Stimulated activated CD8-positive, alpha-beta memory T cell treated with anti-CD3 and anti-CD28 coated beads, Interleukin-7, amount 100 ng/mL, for 24 hours (primary cell): ENCODE data around the gene CLIP1.
"Not testable (repeated sequence)": the region's sequence is repeated elsewhere in the genome, so short reads cannot be mapped to it uniquely, and the experiment has no call there.

Source experiments
- DNase-seq: peaks from one replicate; pipeline ENCODE4 v3.0.0-alpha.2; 2020; ENCODE audit warnings: low read depth

Gene CLIP1

DNA sequence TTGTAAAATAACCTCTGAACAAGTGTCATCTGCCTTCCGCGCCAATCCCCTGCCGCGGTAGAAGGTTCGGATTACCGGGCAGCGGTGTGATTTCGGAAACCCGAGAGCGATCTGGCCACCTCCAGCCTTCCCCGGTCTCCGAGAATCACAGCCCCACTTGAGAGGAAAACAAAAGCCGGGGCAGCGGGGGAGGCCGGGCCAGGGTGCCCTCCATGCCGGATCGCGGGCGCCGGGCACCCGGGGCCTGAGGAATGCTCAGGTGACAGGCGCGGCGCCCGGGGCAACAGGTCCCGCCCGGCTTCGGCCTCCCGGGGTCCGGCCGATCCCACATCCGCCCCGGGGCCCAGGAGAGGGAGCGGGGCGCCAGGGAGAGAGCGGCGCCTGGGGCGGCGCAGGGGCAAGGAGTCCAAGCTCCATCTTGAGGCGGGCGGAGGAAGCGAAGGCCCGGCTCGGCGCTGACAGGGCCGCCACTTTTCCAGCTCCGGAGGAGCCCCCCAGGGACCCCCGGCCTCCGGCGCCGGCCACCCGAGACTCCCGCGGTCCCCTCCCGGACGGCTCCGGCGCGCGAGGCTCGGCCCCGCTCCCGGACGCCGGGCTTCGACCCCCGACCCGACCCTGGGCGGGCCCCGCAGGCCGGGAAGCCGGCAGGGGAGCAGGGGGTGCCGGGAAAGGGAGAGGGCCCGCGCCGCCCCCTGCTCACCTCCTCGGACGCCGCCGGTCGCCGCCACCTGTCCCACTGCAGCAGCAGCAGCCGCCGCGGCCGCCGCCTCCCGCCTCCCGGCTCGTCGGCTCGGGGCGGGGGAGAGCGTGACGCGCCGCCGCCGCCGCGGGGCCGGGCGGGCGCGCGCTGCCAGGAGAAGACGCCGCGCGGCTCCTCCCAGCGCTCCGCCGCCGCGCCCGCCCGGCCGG, at the start of gene CLIP1:
Gene CLIP1, minus strand, starts transcription at position 849 of the 909 bp plus-strand sequence. CDS start 42,217 bp downstream, outside the sequence.
- no peak for DNase-seq

- DNase-seq: no peak
Observed at GRCh38 chr12:122471324-122472226, 49.1 kb upstream of the CLIP1 start.

GRCh38 chr12:122470576-122470975, 48.1 kb upstream of the CLIP1 start:
- not testable (repeated sequence) for DNase-seq

DNA sequence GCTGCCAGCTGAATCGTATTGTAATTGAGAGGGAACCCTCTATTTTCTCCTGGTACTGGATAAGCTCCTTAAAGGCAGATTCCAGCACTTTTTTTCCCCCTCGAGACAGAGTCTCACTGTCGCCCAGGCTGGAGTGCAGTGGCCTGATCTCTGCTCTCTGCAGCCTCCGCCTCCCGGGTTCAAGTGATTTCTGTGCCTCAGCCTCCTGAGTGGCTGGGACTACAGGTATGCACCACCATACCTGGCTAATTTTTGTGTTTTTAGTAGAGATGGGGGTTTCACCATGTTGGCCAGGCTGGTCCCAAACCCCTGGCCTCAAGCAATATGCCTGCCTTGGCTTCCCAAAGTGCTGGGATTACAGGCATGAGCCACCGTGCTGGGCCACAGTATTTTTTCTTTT, 47.4 kb upstream of the CLIP1 start:
- not testable (repeated sequence) for DNase-seq

GRCh38 chr12:122467983-122468382, 45.5 kb upstream of the CLIP1 start:
- DNase-seq: no peak

DNA sequence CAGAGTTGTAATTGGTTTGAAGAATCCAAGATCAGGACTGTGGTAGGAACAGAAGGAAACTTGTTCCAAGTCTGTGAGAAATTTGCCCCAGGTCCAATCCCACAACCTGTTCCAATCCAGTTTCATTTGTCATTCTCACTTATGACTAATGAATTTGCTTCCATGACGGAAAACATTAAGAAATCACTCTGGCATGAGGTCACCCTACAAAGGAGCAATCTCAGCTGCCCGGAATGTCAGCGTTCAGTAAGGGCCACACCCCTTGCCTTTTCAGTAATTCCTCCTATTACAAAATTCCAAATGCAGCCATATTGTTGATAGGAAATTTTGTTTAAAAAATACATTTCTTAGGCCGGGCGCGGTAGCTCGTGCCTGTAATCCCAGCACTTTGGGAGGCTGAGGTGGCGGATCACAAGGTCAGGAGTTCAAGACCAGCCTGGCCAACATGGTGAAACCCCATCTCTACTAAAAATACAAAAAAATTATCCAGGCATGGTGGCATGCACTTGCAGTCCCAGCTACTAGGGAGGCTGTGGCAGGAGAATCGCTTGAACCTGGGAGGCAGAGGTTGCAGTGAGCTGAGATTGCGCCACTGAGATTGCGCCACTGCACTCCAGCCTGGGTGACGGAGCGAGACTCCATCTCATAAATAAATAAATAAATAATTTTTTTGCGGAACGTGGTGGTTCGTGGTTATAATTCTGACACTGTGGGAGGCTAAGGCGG, 42.0 kb upstream of the CLIP1 start:
- DNase-seq: not testable (repeated sequence)

DNA sequence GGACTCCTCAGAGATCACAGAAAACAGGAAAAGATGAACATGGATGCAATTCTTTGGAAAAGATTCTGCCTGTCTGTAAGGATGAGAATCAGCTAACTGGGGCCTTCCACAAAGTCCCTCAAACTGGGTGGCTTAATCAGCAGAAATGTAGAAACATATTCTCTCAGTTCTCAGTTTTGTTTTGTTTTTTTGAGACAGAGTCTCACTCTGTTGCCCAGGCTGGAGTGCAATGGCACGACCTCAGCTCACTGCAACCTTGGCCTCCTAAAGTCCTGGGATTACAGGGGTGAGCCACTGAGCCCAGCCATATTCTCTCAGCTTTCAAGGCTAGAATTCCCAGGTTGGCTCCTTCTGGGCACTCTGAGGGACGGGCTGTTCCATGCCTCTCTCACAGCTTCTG, 38.2 kb upstream of the CLIP1 start:
- DNase-seq: no peak

GRCh38 chr12:122460061-122460460, 37.6 kb upstream of the CLIP1 start:
- no peak for DNase-seq

GRCh38 chr12:122459211-122459610, 36.7 kb upstream of the CLIP1 start:
- no peak for DNase-seq

DNA sequence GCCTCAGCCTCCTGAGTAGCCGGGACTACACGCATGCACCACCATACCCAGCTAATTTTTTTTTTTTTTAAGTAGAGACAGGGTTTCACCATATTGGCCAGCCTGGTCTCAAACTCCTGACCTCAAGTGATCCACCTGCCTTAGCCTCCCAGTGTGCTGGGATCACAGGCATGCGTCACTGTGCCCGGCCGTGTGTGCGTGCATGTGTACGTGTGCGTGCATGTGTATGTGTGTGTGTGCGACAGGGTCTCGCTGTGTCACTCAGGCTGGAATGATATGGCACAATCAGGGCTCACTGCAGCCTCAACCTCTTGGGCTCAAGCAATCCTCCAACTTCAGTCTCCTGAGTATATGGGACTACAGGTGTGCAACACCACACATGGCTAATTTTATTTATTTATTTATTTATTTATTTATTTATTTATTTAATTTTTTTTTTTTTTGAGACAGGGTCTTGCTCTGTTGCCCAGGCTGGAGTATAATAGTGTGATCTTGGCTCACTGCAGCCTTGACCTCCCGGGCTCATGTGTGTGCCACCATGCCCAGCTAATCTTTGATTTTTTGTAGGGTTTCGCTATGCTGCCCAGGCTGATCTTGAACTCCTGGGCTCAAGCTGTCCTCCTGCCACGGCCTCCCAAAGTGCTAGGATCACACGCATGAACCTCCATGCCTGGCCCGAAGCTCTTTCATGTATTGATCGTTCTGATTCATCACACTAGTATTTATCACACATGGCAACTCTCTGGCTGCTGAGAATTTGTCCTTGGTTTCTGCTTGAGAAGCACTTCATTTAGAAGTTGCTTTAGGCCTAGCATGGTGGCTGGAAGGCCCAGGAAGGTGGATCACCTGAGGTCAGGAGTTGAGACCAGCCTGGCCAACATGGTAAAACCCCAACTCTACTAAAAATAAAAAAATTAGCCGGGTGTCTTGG, 35.9 kb upstream of the CLIP1 start:
- DNase-seq: no peak

- DNase-seq: no peak
Observed at GRCh38 chr12:122457627-122458026, 35.2 kb upstream of the CLIP1 start.

GRCh38 chr12:122454739-122455138, 32.3 kb upstream of the CLIP1 start:
- DNase-seq: no peak

DNA sequence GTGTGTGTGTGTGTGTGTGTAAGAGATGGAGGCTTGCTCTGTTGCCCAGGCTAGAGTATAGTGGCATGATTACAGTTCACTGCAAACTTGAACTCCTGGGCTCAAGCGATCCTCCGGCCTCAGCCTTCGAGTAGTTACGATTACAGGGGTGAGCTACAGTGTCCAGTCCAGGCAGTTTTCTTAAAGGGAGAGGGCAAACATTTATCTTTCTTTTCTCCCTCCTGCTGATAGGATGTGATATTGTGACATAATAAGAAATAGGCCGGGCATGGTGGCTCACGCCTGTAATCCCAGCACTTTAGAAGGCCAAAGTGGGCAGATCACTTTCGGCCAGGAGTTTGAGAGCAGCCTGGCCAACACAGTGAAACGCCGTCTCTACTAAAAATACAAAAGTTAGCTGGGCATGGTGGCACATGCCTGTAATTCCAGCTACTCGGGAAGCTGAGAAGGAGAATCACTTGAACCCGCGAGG, 31.8 kb upstream of the CLIP1 start:
- DNase-seq: no peak

DNA sequence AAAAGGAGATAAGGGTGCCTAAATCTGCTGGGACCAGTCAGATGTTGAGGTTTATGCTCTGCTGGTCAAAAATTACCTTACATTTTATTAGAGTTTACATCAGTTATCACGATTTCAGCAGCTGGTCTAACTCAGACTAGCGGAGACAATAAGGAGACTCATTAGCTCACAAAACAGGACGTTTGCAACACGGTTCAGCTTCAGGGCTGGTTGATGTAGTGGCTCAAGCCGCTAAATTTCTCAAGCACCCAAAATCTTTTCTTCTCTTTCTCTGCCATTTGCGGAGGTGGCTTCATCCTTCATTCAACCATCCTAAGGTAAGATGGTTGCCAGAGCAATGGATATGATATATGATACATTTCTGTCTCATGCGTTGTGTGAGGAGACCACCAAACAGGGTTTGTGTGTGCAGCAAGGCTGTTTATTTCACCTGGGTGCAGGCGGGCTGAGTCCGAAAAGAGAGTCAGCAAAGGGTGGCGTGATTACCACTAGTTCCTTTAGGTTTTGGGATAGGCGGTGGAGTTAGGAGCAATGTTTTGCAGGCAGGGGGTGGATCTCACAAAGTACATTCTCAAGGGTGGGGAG, 30.3 kb upstream of the CLIP1 start:
- DNase-seq: no peak

GRCh38 chr12:122449317-122449716, 26.8 kb upstream of the CLIP1 start:
- no peak for DNase-seq

GRCh38 chr12:122447825-122448224, 25.4 kb upstream of the CLIP1 start:
- DNase-seq: not testable (repeated sequence)

DNA sequence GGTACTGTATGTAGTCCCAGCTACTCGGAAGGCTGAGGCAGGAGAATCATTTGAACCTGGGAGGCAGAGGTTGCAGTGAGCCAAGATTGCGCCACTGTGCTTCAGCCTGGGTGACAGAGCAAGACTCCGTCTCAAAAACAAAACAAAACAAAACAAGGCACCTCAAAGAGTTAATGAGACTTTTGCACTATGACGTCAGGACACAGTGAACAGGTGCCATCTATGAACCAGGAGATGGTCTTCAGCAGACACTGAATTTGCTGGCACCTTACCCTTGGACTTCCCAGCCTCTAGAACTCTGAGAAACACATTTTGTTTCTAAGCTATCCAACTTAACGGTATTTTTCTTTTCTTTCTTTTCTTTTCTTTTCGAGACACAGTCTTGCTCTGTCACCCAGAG, 23.9 kb upstream of the CLIP1 start:
- DNase-seq: not testable (repeated sequence)

GRCh38 chr12:122444071-122444470, 21.6 kb upstream of the CLIP1 start:
- not testable (repeated sequence) for DNase-seq

DNA sequence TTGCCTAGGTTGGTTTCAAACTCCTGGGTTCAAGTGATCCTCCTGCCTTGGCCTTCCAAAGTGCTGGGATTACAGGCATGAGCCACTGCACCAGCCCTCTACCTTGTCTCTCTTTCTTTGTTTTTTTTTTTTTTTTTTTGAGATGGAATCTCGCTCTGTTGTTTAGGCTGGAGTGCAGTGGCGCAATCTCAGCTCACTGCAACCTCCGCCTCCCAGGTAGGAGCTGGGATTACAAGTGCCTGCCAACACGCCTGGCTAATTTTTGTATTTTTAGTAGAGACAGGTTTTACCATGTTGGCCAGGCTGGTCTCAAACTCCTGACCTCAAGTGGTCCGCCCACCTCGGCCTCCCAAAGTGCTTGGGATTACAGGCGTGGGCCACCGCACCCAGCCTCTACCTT, 16.4 kb upstream of the CLIP1 start:
- not testable (repeated sequence) for DNase-seq

- no peak for DNase-seq
Observed at GRCh38 chr12:122437656-122438121, 15.2 kb upstream of the CLIP1 start.
